GM21360 (cell line): ENCODE measurements around the gene MYH2.
"Not testable (repeated sequence)": the region's sequence is repeated elsewhere in the genome, so short reads cannot be mapped to it uniquely, and the experiment has no call there.

Experiments used
- ATAC-seq: cut with Tn5 transposase; IDR thresholded peaks from one replicate; pipeline ENCODE4 v1.9.1; 2021; ENCODE audit warnings: mild to moderate bottlenecking, moderate library complexity; ENCODE audit not compliant: unreplicated experiment

The MYH2 gene

DNA sequence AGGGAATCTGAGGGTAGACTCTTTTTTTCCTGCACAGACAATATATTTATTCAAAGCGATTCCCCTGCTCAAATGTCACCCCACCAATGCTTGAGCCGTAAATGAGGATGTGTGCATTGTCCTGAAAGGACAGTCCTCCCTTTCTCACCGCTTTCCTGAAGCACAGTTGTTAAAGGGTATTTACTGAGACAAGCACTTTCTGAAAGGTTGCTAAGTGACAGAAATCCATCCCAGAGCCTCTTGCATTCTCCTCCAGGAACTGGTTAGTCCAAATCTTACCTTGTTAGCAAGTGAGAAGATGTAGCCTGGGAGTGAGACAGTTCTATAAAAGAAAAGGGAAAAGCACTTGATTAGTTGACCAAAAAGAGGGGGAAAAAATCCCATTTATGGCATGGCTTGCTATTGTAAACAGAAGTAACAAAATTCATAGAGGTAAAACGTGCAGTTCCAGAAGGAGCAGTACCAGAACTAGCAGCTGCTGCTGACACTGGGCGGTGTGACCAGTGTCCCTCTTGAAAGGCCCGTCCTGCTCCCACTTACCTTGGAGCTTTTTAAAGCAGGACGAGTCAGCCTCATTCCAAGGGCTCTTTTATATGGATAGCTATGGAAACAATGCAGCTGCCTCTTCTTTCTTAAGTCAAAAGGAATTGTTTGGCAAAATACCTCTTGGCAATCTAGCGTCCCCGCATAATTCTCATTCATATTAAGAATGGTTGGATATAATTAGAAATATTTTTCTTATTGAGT, at the start of gene MYH2:
MYH2 (minus strand) TSS at position 563 of the 747 bp plus-strand sequence. CDS start 1,738 bp downstream, outside the sequence.
- ATAC-seq = no peak

DNA sequence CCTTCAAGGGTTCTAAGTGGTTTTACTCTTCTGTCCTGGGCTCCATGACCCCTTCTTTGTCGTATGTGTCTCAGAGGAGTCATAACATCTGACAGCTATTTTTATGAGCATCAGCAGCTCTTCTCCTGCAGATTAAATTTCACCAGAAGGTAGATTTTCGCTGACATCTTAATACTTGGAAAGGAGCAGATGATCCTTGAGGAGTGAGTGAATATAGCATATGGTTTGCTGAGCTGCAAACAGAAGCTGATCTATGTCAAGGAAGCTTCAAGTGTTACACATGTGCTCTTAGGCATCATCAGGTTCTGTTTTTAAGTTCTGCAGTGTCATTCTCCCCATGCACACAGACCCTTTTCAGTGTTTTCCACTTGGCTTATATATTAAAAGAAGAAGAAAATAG, 49.2 kb upstream of the MYH2 start:
- ATAC-seq = no peak

DNA sequence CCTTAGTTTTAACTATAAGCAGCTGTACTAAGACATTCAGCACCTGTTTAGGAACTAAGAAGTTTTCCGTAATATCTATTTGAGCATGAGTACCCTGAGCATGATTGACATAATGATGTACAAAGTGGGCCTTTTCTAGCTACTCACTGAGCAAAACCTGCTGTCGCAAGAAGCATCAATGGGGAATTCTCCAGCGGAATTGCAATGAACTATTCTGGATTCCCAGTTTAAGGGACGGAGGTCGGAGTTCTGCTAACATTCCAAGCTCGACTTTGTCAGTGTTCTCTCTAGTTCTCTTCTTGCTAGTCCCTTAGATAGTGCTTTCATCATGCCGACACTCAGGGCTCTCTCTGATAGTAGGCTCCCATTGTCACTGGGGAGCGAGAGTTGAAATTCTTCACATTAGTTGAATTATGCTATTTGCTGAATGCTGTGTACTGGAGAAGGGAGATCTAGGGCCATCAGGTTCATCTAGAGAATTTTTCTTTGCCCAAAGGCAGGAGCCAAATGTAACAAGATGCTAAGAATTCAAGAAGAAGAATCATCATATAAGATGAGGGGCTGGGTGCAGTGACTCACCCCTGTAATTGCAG, 40.2 kb upstream of the MYH2 start:
- no peak for ATAC-seq

DNA sequence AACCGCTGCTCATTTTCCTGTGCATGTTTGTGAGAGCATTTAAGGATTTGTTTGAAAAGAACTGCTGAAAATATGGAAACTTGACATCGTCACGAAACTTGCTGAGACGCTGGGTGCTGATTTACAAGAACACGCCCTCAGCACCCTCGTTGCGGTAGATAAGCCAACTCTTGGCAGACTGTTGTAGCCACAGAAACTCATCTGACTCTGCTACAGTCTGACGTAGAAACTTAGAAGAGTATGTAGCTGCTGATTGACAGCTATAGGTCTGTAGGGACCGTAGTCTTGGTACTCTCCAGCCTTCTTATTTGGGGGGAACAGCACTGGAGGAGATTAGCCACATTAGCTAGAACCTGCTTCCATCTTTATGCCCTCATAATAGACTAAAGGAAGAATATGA, 36.1 kb upstream of the MYH2 start:
- no peak for ATAC-seq

DNA sequence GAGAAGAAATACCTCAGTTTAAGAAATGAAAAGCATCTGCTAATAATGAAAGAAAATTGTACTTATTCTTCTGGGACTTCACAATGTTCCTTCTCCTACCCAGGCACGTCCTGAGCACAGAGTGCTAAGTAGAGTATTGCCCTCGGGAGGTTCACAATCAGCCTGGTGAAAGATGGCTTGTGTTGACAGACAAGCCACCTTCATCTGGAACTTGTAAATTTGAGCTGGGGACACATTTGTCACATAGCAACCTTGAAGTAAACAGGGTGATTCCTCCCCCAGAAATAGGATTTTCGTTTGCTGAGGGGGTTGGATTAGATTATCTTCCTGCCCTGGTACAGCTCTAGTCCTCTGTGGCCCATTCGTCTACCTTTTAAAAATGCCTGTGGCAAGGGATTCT, 34.4 kb upstream of the MYH2 start:
- no peak for ATAC-seq

DNA sequence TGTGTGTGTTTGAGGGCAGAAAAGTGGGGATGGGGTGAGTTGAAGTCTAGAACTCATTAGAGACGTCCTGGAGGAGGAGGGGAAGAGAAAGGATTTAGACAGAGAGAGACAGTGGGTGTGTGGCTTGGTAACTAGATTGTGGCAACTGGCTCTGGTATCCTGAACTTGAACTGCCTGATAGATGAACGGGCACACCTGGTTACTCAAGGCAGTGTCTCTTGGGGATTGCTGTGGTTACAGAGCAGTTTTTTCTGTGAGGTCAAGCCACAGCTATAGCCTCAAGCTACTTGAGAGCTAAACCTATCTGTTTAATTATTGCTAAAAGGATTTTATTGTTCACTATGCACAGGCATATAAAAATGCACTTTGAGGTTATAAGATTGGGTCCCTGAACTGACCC, 29.8 kb upstream of the MYH2 start:
- ATAC-seq = no peak

DNA sequence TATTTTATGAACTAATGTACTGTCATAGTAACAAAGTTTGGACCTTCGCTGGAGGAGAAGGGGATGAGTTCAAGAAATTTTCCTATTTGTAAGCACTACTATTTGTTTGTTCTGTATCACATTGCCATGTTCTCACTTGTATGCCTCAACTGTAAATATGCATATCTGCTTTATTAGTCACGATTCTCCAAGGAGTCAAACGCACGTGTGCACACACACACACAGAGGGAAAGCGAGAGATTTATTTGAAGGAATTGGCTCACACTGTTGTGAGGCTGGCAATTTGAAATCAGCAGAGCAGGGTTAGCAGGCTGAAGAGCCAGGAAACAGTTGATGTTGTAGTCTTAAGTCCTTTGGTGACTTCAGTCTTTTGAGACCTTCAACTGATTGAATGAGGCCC, 24.9 kb upstream of the MYH2 start:
- no peak for ATAC-seq

DNA sequence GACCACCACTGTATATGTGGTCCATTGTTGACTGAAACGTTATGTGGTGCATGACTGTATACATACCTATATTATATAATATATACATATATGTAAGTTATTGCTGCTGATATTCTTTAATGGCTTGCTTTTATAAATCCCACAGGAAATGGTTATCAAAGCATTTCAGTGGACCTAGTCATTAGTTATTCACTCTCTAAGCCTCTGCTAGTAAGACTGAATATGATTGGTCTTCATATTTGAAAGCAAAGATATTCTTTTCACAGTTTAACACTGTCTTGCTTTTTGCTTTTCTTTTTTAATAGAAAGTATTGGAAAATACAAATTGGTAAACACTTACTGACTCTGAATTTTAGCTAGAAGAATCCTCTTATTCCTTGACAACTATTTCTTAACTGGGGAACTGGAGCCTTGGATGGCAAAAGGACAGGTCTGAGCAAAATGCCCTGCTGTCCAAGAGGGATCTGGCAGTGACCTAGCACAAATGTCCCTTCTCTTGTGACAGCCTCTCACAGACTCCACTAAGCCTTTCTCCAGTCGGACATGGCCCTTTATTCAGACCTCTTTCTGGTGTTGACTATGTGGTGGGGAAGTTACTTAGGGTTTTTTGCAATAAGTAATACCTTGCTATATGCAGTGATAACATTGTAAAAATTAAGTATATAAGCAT, 14.7 kb upstream of the MYH2 start:
- no peak for ATAC-seq

DNA sequence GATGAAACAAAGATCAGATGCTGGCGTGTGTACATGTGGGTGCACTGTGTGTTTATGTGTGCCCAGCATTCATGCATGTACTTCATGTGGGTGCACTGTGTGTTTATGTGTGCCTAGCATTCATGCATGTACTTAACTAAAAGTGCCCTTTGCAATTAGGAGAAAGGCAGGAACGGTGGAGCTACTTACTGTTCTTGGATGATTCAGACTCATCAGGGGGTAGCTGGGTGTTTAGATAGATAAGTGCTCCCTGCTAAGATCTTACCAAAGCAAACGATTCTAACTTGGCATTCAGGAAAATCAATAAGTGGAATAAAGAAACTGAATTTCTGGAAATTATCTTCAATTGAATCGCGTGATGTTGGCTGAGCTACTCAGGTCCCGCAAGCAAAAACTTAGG, 8.6 kb upstream of the MYH2 start:
- ATAC-seq = no peak

DNA sequence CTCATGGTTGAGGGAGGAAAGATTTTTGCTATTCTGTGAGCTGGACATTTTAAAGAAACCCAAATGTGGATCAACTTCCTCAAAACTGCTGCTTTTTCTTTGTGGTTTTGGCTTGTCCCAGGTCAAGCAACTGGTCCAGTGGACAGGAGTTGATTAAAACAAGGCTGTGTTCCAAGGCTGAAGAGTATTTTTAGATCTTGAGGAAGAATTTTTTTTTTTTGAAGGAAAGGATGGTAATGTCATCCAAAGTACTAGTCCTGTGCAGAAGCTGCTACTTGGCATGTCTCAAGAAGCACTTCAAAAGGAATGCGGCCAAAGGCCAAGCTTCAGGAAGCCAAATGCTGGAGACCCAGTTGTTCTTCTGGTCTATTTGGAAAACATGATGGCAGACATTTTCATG, 8.0 kb upstream of the MYH2 start:
- ATAC-seq = no peak

DNA sequence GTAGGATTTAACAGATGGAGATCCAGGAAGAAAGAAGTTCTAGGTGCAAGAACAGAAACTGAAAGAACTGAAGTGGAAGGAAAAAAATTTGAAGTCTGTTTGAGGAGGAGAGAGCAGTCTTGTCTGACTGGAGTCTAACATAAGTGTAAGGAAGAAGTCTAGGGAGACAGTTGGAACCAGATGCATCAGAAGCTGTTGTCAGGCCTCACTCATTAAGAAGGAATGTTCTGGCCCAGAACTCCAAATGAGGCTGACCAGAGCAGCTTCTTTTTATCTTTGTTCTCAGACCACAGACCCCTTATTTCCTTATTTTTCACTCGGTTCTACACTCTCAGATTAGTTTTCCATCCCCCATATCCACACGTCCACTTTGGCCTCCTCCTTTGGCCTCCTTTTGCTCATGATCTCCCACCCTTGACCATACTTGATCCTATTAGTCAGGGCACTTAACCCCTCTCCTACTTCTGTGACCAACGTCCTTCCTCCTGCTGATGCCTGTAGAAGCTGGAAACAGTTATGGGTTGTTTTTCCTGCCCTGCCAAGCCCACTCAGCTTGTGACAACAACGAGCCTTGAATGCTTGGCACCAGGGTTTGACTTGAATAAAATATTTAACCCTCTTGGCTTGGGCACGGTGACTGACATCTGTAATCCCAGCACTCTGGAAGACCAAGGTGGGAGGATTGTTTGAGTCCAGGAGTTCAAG, 7.0 kb upstream of the MYH2 start:
- ATAC-seq = no peak

DNA sequence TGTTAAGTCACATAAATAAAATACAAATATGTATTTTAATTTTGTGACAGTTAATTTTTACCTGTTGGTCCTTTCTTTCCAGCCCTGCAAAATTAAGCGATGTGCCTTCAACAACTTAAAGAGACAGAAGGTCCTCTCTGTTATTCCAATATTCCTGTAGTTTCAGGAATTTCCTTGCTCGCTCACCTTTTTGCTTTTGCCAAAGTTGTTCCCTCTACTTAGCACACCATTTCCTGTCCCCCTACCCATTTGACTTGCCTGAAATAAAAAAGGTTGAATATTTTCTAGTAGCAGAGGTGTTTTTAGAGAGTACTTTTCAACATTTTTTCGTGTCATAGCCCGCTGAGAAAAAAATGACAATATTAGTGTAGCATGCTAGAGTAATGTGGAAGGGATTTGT, 556 bp upstream of the MYH2 start:
- ATAC-seq = no peak

DNA sequence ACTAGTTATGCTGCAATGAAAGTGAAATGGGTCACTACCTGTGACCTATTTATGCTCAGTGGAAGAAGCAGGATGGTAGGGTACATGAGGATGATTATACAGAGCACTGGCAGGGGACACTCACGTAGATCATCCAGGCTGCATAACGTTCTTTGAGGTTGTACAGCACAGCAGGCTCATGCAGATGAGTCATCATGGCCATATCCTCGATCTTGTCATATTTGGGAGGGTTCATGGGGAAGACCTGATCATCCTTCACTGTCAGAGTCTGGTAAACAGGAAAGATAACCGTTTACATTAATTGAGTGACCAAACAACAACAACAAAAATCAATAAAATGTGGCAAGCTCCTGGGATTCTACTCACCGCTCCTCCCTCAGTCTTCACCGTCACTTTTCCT, 2.1 kb downstream of the MYH2 start:
- no peak for ATAC-seq

DNA sequence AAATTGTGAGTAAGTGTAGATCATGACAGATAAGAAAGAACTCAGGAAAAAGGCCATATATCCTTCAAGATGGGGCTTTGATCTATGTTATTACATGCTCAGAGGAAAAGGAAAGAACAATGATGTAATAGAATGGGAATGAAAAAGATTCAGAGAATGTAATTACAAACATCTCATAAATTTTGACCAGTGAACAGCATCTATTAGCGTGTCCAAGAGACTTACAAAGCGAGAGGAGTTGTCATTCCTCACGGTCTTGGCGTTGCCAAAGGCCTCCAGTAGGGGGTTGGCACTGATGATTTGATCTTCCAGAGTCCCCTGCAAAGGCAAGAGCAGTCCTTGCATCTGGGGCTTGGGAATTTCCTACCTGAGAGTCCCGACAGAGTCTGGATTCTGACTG, 6.0 kb downstream of the MYH2 start:
- ATAC-seq = not testable (repeated sequence)

DNA sequence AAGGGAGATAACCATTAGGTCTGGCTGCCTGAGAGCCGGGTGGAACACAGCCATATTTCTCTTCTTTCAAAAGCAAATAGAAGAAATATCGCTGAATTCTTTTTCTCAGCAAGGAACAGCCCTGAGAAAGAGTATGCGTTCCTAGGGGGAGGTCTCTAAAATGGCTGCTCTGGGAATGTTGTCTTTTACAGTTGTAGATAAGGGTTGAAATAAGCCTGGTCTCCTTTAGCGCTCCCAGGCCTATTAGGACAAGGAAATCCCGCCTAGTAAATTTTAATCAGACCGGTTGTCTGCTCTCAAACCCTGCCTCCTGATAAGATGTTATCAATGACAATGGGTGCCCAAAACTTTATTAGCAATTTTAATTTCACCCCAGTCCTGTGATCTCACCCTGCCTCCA, 8.3 kb downstream of the MYH2 start:
- not testable (repeated sequence) for ATAC-seq

DNA sequence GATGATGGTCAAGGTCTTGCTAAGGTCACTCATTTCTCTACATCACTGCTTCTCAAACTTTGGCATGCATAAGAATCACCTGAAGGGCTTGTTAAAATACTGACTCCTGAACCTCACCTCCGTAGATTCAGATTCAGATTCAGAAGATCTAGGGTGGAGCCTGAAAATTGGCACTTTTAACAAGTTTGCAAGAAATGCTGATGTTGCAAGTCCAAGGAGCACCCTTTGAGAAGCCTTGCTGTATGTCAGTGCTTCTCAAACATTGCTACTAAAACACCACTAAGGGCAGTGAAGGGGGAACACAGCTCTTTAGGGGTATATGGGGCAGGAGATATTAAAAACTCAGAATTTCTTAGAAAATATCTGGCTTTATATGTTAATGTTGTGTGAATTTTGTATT, 17.4 kb downstream of the MYH2 start:
- ATAC-seq = no peak

DNA sequence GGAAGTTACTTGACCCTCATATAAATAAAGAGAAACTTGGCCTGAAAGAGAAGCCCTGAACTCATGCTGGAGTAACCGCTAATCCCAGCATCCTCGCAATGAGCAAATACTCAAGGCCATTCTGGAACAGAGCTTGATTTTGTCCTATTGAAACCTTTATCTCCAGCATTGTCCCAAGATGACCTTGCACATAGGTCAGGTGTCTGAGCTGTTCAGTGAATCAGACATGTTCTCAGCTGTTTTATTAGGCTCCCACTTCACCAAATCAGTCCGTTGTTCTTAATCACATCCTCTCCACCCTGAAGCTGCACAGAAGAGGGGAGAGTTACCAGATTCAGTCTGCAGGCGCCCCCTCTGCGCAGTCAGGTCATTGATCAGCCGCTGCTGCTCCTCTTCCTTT, 22.0 kb downstream of the MYH2 start:
- no peak for ATAC-seq

DNA sequence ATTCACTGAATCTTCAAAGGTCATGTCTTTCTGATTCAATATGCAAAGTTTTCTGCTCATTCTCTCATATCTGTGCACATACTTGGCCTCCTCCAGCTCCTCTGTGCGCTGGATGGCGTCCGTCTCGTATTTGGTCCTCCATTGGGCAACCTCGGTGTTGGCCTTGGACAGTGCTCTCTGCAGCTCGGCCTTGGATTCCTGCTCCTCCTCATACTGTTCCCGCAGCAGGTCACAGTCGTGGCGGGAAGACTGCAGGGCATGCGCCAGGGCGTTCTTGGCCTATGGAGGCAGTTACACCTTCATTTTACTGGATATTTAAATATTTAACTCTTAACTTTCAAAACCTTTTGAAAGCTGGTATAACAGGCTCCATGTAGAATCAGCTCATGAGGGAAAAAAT, 22.9 kb downstream of the MYH2 start:
- no peak for ATAC-seq

DNA sequence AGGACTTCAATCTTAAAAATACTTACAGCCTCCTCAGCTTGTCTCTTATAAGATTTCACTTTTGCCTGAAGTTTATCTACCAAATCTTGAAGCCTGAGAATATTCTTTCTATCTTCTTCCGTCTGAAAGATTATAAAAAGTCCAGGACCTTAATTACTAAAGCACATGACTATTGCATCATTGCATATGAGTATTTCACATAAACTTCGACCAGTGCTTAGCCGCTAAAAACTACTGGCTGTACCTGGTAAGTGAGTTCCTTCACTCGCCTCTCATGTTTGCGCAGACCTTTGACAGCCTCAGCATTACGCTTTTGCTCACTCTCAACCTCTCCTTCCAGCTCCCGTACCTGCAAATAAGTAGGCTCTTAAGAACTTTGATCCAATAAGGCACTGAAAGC, 26.4 kb downstream of the MYH2 start:
- ATAC-seq = no peak

DNA sequence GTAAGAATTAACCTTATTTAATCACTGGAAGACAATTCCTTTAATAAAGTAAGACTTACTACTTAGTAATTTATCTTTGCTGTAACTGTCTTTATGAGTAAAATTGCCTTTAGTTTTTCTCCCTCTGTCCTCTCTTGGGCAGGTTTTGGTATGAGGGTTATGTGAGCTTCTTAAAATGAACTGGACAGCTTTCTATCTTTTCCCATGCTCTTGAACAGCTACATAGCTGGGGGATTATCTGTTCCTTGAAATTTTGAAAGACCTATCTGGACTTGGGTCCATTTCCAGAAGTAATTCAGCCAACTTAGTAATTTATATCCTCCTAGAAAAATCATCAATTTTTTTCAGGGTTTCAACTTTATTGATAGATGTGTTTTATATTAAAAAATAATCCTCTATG, 27.5 kb downstream of the MYH2 start:
- no peak for ATAC-seq

DNA sequence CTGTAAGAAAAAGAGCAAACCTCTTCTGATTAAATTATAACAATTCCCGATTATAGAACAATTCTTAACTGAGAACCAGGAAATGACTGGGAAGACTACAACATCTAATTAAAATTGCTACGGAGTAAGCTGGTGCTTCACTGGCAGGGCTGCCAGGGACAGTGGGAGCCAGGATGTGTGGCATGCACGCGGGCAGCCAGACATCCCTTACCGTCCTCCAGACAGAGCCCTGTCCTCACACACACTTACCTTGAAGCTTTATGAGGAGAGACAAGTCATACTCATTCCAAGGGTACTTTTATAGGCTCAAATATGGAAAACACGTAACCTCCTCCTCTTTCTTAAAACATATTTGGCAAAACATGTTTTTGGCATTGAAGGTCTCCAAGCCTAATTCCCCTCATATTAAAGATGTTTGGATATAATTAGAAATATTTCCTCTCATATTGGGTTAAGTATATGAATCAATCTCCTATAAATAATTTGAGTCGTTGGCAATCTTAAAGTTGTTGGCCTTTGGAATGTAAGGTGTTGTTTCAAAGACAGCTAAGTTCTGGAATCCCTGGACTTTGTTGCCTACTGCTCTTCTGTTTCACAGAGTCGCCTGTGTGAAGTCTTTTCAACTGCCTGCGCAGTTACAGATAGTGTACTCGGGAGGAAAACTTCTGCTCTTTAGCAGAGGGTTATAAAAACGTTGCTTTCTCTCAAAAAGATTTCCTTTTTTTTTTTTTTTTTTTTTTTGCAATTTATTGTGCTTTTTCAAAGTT, 31.0 kb downstream of the MYH2 start, which contains the start of gene MYH1:
MYH1 (minus strand) TSS at position 272 of the 767 bp plus-strand sequence. CDS start 1,900 bp downstream, outside the sequence.
- ATAC-seq = no peak
